GM15510 (cell line): Measurements from ENCODE around the gene SLC25A26.

Experiments used
- POLR2A ChIP-seq: IDR thresholded peaks from 3 replicates; pipeline ENCODE4 v1.6.1; 2011; ENCODE audit warnings: borderline replicate concordance; ENCODE audit not compliant: insufficient read length; ENCODE audit errors: extremely low read depth

The SLC25A26 gene

GRCh38 chr3:66392512-66392911 is 171.7 kb downstream of the SLC25A26 start:
- no peak for TF ChIP-seq POLR2A

- TF ChIP-seq POLR2A: no peak
These were observed 172.1 kb downstream of the SLC25A26 start for GRCh38 chr3:66392966-66393332.

- TF ChIP-seq POLR2A: no peak
These were observed 172.7 kb downstream of the SLC25A26 start for GRCh38 chr3:66393333-66394005.

GRCh38 chr3:66394019-66394752 is 173.4 kb downstream of the SLC25A26 start:
- no peak for TF ChIP-seq POLR2A

GRCh38 chr3:66394753-66395249 is 174.0 kb downstream of the SLC25A26 start:
- TF ChIP-seq POLR2A: no peak

GRCh38 chr3:66395635-66396034 is 174.8 kb downstream of the SLC25A26 start:
- TF ChIP-seq POLR2A: no peak

- no peak for TF ChIP-seq POLR2A
These were observed 175.5 kb downstream of the SLC25A26 start for GRCh38 chr3:66396161-66396760.

- no peak for TF ChIP-seq POLR2A
These were observed 176.1 kb downstream of the SLC25A26 start for GRCh38 chr3:66396888-66397287.

- TF ChIP-seq POLR2A: no peak
These were observed 176.9 kb downstream of the SLC25A26 start for GRCh38 chr3:66397745-66398144.

GRCh38 chr3:66398228-66399025 is 177.6 kb downstream of the SLC25A26 start:
- no peak for TF ChIP-seq POLR2A

- no peak for TF ChIP-seq POLR2A
These were observed 178.9 kb downstream of the SLC25A26 start for GRCh38 chr3:66399529-66400232.

- TF ChIP-seq POLR2A: no peak
These were observed 179.8 kb downstream of the SLC25A26 start for GRCh38 chr3:66400411-66401156.

GRCh38 chr3:66401157-66401550 is 180.4 kb downstream of the SLC25A26 start:
- TF ChIP-seq POLR2A: no peak
